ENCODE data around the gene TNS3.

Gene TNS3

DNA sequence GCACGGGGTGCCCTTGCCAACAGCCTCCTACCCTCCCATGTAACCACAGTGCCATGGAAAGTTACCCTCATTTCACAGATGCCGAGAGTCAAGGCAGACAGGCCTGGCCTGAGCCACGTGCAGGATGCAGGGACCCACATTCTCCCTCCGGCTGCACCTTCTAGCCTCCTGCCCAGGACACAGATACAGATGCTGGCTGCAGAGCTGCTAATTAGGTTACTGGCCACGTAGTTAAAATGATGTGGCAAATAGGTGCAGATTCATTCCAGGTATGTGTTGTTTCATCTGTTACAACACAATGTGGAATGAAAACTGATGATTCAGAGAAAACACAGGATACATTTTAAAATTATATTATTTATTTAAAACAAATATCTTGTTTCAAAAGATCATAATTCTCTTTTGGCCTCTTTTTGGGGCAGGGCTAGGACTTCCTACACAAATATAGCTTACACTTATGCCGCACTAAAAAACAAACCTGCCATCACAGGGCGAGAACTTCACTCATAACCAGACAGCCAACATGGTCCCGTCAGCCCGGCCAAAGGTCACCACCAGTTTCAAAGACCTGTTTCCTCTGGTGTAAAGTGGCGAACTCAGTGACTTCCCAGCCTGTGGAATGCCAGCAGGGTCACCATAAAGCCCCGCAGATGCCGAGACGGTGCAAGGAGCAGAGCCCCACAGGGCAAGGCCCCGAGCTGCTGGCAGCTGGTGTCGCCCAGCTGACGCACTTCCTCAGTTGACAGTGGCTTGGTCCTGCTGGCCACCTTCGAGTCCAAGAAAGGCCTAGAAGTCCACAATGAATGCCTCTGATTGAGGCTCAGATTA lies 83.5 kb downstream of the TNS3 start:
- Histone ChIP-seq H3K4me1 (ENCODE audit: insufficient read depth, low read length) (peaks cover 25% of the 10 kb centered on the region), H3K36me3 (ENCODE audit: insufficient read depth, low read length) (no peaks in the 10 kb centered on the region), H2AFZ (ENCODE audit: low read depth, low read length) (no peak overlapping the region), H3K4me3 (ENCODE audit: low read length) (no peak overlapping the region), H3K27me3 (ENCODE audit: insufficient read depth, low read length) (no peaks in the 10 kb centered on the region), H3K9me3 (ENCODE audit: low read length) (no peaks in the 10 kb centered on the region)

DNA sequence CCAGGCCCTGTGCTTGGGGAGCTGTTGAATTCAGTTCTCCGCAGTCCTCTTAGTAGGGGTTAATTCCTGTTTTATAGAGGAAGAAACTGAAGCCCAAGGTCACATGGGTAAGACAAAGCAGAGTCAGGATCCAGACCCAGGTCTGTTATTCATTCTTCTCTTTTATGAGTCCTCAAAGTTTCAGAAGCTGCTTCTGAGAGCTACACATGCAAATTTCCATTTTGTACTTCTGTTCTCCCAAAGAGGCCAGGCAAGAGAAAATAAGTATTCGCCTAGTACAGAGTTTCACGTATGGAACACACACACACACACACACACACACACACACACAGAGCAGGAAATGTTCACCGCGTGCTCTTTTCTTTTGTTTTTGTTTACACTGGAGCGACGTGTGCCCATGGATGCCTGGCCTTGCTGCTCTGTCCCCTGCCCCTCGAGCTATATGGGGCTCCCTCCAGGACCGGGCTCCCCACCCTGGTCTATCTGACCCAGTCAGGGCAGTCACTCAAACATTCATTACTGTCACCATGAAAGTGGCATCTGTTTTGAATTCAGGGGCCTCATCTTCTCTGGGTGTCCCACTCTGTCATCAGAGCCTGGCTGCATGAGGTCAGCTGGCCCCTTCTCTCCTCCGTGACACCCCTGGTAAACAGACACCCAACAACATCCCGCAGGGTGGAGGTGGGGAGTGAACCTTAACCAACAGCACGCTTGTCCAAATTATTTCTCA lies 84.4 kb downstream of the TNS3 start:
- Histone ChIP-seq H3K4me1 (ENCODE audit: insufficient read depth, low read length) (peaks cover 25% of the 10 kb centered on the region), H2AFZ (ENCODE audit: low read depth, low read length) (no peak overlapping the region), H3K27me3 (ENCODE audit: insufficient read depth, low read length) (no peaks in the 10 kb centered on the region), H3K36me3 (ENCODE audit: insufficient read depth, low read length) (no peaks in the 10 kb centered on the region), H3K9me3 (ENCODE audit: low read length) (no peaks in the 10 kb centered on the region), H3K4me3 (ENCODE audit: low read length) (no peak overlapping the region)

- H3K27me3 ChIP-seq (ENCODE audit: insufficient read depth, low read length) = no peaks in the 10 kb centered on the region
- no peak overlapping the region for H3K4me3 ChIP-seq (ENCODE audit: low read length)
- peaks cover 25% of the 10 kb centered on the region for H3K4me1 ChIP-seq (ENCODE audit: insufficient read depth, low read length)
- no peak overlapping the region for H2AFZ ChIP-seq (ENCODE audit: low read depth, low read length)
- H3K9me3 ChIP-seq (ENCODE audit: low read length) = no peaks in the 10 kb centered on the region
- no peaks in the 10 kb centered on the region for H3K36me3 ChIP-seq (ENCODE audit: insufficient read depth, low read length)
Measured at GRCh38 chr7:47496666-47497065, 85.2 kb downstream of the TNS3 start.

DNA sequence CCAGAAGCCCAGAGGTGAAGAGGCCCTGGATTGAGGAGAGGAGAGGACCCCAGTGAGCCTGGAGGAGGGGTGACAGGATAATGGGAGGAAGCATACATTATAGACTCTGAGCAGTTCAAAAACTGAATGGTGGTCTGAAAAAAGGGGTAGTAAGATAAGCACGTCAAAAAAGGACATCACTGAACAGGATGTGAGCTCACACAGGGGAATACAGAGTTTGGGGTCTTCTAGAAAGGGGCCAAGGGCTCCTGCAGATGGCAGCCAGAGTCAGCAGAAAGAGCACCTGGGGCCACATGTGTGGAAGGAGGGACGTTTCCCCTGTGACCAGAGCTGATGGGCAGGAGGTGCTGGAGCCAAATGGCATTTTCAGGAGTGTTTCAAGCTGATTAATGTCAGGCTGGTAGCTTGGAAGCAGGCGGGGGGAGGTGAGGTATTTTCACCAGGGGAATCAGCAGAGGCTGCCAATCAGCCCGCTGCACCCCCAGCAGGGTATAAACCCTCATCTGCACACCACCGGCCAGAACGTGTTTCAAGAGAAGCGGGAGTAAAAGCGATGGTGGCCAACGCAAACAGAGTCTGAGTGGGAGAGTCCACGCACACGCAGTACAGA lies 85.8 kb downstream of the TNS3 start:
- no peaks in the 10 kb centered on the region for H3K27me3 ChIP-seq (ENCODE audit: insufficient read depth, low read length)
- H3K36me3 ChIP-seq (ENCODE audit: insufficient read depth, low read length) = no peaks in the 10 kb centered on the region
- H3K4me3 ChIP-seq (ENCODE audit: low read length) = no peak overlapping the region
- H3K9me3 ChIP-seq (ENCODE audit: low read length) = no peaks in the 10 kb centered on the region
- H3K4me1 ChIP-seq (ENCODE audit: insufficient read depth, low read length) = peaks cover 20% of the 10 kb centered on the region
- no peak overlapping the region for H2AFZ ChIP-seq (ENCODE audit: low read depth, low read length)

DNA sequence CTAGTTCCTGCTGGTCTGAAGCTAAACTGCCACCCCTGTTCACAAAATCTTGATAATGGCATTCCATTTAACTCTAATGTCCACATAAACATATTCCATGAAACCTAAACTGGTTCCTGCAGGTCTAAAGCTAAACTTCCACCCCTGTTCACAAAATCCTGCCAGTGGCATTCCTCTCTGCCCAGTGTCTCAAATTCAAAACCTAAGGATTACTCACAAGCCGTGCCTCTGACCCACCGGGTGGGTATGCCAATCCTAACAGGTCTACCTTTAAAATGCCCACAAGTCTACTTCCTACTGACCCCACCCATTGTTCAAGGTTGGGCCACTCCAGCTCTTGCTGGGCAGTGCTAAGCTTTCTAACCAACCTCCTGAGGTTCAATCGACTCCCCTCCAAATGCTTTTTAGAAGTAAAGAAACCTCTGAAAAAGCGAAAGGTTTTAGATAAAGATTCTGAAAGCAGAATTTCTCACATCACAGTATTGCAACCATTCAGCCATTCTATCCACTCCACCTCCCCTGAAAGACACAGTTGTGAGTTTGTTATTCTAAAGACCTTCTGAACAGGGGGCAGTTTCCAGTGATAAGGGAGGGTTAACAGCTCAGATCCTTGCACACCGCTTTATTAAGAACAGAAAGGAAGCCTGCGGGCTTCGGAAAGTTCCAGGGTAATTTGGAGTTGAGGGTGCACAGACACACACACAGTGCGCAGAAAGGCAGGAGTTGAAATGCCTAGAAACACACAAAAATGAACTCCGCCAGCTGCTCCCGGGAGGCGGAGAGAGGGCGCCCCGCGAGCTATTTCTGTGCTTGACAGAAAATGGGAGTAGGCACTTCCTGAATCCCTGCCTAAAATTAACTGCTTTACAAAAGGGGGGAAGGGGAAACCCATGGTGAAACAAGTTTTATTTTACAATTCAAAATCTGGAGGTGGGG lies 87.7 kb downstream of the TNS3 start:
- Histone ChIP-seq H3K9me3 (ENCODE audit: low read length) (no peaks in the 10 kb centered on the region), H3K4me3 (ENCODE audit: low read length) (no peak overlapping the region), H3K4me1 (ENCODE audit: insufficient read depth, low read length) (peaks cover 20% of the 10 kb centered on the region), H3K36me3 (ENCODE audit: insufficient read depth, low read length) (no peaks in the 10 kb centered on the region), H2AFZ (ENCODE audit: low read depth, low read length) (no peak overlapping the region), H3K27me3 (ENCODE audit: insufficient read depth, low read length) (no peaks in the 10 kb centered on the region)

- Histone ChIP-seq H3K4me1 (ENCODE audit: insufficient read depth, low read length) (peaks cover 20% of the 10 kb centered on the region), H2AFZ (ENCODE audit: low read depth, low read length) (no peak overlapping the region), H3K27me3 (ENCODE audit: insufficient read depth, low read length) (no peaks in the 10 kb centered on the region), H3K9me3 (ENCODE audit: low read length) (no peaks in the 10 kb centered on the region), H3K36me3 (ENCODE audit: insufficient read depth, low read length) (no peaks in the 10 kb centered on the region), H3K4me3 (ENCODE audit: low read length) (no peak overlapping the region)
Measured at GRCh38 chr7:47492716-47493325, 89.1 kb downstream of the TNS3 start.

DNA sequence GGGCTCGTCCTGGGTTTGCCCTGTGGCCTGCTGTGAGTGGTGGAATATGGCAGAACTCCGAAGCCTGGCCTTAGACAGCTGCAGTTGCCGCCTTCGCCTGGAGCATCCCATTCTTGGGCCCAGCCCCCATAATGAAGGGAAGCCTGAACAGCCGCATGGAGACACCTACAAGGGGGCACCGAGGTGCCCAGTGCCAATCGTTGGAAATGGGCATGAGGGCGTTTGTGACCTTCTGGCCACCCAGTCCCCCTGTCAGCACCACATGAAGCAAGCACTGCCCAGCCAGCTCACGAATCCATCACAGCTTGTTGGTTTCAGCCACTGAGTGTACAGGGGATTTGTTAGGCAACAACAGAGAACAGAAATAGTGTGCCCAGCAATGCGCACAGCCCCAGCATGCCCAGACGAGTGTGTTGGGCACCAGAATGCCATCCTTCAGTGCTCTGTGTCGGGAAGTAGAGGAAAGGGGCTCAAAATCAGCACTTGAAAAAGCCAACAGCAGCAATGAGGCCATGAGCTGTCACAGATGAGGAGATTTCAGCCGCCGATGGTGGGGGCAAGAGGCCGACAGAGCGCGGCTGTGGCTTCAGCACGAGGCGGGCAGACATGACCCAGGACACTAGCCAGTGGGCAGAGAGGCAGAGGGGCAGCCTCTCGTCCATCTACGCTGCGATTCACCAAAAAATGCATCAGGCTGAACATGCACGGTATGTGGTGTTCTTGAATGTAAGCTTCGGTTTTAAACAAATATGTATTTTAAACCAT lies 91.2 kb downstream of the TNS3 start:
- H3K36me3 ChIP-seq (ENCODE audit: insufficient read depth, low read length) = no peaks in the 10 kb centered on the region
- H2AFZ ChIP-seq (ENCODE audit: low read depth, low read length) = no peak overlapping the region
- peaks cover 5% of the 10 kb centered on the region for H3K4me1 ChIP-seq (ENCODE audit: insufficient read depth, low read length)
- no peaks in the 10 kb centered on the region for H3K9me3 ChIP-seq (ENCODE audit: low read length)
- H3K4me3 ChIP-seq (ENCODE audit: low read length) = no peak overlapping the region
- no peaks in the 10 kb centered on the region for H3K27me3 ChIP-seq (ENCODE audit: insufficient read depth, low read length)

- Histone ChIP-seq H3K9me3 (ENCODE audit: low read length) (no peaks in the 10 kb centered on the region), H2AFZ (ENCODE audit: low read depth, low read length) (no peak overlapping the region), H3K4me1 (ENCODE audit: insufficient read depth, low read length) (peaks cover 5% of the 10 kb centered on the region), H3K4me3 (ENCODE audit: low read length) (no peak overlapping the region), H3K27me3 (ENCODE audit: insufficient read depth, low read length) (no peaks in the 10 kb centered on the region), H3K36me3 (ENCODE audit: insufficient read depth, low read length) (no peaks in the 10 kb centered on the region)
Measured at GRCh38 chr7:47489624-47490023, 92.3 kb downstream of the TNS3 start.

GRCh38 chr7:47488969-47489342 lies 93.0 kb downstream of the TNS3 start:
- H3K9me3 ChIP-seq (ENCODE audit: low read length) = peaks cover 4% of the 10 kb centered on the region
- no peak overlapping the region for H2AFZ ChIP-seq (ENCODE audit: low read depth, low read length)
- no peaks in the 10 kb centered on the region for H3K27me3 ChIP-seq (ENCODE audit: insufficient read depth, low read length)
- no peak overlapping the region for H3K4me3 ChIP-seq (ENCODE audit: low read length)
- H3K36me3 ChIP-seq (ENCODE audit: insufficient read depth, low read length) = no peaks in the 10 kb centered on the region
- peaks cover 5% of the 10 kb centered on the region for H3K4me1 ChIP-seq (ENCODE audit: insufficient read depth, low read length)

DNA sequence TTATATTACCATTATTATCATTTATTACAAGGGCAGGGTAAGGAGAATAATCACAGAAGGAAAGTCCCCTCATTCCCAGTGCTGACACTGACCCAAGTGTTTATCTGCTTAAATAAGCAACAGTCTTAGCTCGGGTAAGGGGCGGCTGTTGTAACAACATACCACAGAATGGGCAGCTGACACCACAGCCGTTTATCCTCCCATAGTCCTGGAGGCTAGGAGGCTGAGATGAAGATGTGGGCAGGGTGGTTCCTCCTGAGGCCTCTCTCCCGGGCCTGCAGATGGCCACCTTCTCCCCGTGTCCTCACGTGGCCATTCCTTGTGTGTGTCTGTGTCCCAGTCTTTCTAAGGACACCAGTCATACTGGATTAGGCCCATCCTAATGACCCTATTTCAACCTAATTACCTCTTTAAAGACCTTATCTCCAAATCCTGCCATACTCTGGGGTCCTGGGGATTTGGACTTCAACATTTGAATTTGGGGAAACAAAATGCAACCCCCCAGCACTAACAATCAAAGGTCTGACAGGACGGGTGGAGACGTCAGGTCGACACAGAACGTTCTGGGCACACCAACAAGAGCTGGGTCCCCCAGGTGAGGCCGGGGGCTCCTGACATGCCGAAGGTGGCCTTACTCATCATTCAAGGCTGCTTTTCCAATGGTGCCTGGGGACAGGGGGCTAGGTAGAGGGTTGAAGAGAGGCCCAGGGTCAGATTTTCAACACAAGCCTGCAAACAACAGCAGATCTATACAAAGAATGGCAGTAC lies 93.5 kb downstream of the TNS3 start:
- Histone ChIP-seq H3K4me3 (ENCODE audit: low read length) (no peak overlapping the region), H3K27me3 (ENCODE audit: insufficient read depth, low read length) (no peaks in the 10 kb centered on the region), H3K9me3 (ENCODE audit: low read length) (peaks cover 4% of the 10 kb centered on the region), H3K36me3 (ENCODE audit: insufficient read depth, low read length) (no peaks in the 10 kb centered on the region), H3K4me1 (ENCODE audit: insufficient read depth, low read length) (peaks cover 5% of the 10 kb centered on the region), H2AFZ (ENCODE audit: low read depth, low read length) (no peak overlapping the region)

DNA sequence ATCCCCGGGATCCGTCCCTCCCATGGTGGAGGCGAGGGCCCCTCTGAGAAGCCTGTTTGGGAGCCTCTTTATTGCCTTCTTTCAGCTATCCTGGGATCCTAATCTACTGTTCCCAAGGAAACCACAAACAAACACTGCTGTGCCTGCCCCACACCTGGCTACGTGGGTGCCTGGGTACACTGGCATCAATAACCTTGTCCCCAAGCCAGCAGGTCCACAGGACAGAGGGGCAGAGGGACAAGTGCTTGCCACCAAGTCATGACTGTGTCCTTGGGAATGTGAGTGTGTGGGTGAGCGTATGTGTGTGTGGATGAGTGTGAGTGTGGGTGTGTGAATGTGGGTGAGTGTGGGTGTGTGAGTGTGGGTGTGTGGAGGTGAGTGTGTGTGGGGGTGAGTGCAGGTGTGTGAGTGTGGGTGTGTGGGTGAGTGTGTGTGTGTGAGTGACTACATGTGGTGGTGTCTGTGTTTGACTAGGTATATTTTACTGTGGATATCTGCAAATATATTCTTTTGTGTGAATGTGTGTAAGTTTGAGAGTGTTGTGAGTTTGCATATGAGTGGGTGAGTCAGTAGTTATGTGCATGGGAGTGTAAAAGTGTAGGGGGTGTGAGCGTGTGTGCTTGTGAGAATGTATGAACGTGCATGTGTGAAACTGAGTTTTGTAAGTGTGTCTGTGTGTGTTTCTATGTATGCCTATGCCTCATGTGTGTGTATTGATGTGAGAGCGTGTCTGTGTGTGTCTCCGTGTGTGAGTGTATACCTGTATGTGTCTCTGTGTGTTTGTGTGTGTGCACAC lies 96.1 kb downstream of the TNS3 start:
- H3K4me3 ChIP-seq (ENCODE audit: low read length) = no peak overlapping the region
- no peaks in the 10 kb centered on the region for H3K27me3 ChIP-seq (ENCODE audit: insufficient read depth, low read length)
- no peak overlapping the region for H2AFZ ChIP-seq (ENCODE audit: low read depth, low read length)
- H3K36me3 ChIP-seq (ENCODE audit: insufficient read depth, low read length) = no peaks in the 10 kb centered on the region
- H3K9me3 ChIP-seq (ENCODE audit: low read length) = peaks cover 4% of the 10 kb centered on the region
- peaks cover 25% of the 10 kb centered on the region for H3K4me1 ChIP-seq (ENCODE audit: insufficient read depth, low read length)
